DLD1 (cell line): ENCODE results near the gene THRB.

Source experiments
- in situ Hi-C: cut with HindIII; loops from 2 replicates; pipeline ENCODE4 v1.10.0; 2017; ENCODE audit warnings: low sequenced_read_pairs

Gene THRB

DNA sequence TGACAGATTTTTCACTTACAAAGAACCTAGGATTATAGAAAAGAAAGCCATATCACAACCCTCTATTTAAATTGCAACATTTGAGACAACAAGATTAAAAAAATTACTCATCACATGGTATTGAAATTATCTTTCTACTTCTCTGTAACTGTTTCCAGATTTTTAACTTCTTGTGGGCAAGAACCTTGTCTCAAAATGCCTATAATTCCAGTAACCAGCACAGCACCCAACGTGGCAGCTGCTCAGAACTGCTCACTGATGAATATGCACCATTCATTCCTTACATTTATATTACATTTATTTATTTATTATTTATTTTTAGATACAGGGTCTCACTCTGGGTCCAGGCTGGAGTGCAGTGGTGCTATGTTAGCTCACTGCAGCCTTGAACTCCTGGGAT lies 216.1 kb downstream of the THRB start:
- in situ Hi-C loops: no loop called here

GRCh38 chr3:24273491-24273890 lies 221.2 kb downstream of the THRB start:
- in situ Hi-C loops: no loop called here

- in situ Hi-C loops: no loop called here
Observed at GRCh38 chr3:24272875-24273274, 221.8 kb downstream of the THRB start.

DNA sequence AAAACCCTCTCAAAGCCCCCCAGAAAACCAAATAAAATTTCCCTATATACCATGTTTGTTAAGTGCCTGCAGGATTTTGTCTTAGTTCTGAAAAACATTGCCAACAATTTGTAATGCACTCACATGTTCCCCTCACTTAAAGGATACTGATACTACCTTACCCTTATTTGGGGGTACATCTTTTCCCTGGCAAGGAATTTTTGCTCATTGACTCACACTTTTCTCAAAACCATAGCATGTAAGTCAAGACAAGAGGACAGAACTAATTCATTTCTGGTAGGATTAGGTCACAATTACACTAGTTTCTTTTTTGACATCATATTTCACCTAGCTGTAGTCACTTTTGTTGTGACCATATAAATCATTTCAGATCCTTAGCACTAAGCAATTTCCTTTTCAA lies 222.2 kb downstream of the THRB start:
- in situ Hi-C loops: no loop called here

GRCh38 chr3:24271228-24271627 lies 223.4 kb downstream of the THRB start:
- in situ Hi-C loops: no loop called here

DNA sequence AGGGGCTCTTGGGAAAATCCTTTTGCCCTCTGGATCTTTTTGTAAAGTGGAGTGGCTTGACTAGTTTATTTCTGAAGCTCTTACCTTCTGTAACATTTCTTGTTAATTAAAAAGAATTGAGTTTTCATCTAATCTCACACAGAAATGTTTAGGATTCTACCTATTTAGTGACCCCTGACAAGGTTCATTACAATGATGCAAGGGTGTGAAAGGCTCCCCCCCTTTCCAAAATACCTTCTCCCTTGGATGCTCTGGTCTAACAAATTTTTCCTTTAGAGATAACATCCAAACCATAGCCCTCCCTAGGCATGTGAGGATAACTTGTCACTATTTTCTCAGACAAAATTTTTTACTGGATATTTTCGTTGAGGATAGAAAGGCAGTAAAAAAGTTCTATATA lies 223.9 kb downstream of the THRB start:
- in situ Hi-C loops: no loop called here

GRCh38 chr3:24270204-24270691 lies 224.4 kb downstream of the THRB start:
- in situ Hi-C loops: no loop called here

DNA sequence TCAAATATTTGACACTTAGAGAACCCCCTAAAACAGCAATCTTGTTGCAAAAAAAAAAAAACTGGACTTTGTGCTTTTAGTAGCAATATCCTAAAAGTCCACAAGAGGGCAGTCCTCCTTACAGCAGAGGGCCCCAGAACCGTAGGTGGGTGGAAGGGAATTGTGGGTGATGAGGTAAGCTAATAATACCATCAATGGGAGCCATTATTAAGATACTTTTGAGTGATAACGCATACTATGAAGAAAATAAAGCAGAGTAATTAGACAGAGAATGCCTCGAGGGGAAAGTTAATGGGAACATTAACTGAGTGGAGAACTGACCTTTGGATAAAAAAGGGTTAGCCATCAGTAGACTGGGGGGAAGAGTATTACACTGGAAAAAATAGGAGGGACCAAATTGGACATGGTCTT lies 229.9 kb downstream of the THRB start:
- in situ Hi-C loops: loop anchor here (5.0 kb wide), 1 partner anchor 358 kb away; no protein-coding TSS in a partner anchor

DNA sequence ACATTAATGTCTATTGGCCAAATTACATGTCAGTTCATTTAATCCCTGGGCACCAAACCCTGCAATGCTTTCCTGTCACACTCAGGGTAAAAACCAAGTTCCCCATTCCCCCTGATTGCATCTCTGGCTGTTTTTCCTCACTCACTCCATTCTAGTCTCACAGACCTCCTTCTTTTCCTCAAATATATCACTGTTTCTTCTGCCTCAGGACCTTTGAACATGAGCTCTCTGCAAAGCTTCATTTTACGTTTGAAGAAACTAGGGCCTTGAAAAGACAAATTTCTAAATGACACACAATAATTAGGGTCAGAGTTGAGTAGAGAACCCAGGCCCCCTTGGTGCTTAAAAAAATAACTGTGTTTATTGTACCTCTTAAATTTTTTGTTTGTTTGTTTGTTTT lies 230.6 kb downstream of the THRB start:
- in situ Hi-C loops: loop anchor here (5.0 kb wide), 1 partner anchor 358 kb away; no protein-coding TSS in a partner anchor

DNA sequence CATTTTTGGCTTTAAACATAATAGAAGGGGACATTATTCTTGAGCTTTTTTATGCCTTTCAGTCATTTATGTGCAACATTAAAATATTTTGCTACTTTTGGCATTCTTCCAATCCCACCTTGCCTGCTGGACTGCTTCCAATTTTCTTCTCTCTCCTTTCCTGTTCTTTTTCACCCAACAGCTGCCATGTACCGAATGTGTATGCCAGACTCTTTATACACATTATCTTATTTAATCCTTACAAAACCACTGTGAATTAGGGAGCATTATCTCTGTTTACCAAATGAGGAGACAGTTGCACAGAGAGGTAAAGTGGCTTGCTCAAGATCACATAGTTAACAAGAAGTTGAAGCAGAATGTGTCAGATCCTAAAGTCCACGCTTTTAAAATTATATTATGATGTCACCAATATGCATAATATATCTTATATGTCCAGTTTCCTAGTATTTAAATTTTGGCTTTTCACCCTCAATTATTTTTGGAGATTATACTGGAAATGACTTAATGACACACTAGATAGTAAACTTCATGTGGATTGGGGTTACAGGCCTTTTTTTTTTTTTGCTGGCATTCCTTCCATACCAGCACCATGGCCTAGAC lies 231.5 kb downstream of the THRB start:
- in situ Hi-C loops: loop anchor here (5.0 kb wide), 1 partner anchor 359 kb away; no protein-coding TSS in a partner anchor

DNA sequence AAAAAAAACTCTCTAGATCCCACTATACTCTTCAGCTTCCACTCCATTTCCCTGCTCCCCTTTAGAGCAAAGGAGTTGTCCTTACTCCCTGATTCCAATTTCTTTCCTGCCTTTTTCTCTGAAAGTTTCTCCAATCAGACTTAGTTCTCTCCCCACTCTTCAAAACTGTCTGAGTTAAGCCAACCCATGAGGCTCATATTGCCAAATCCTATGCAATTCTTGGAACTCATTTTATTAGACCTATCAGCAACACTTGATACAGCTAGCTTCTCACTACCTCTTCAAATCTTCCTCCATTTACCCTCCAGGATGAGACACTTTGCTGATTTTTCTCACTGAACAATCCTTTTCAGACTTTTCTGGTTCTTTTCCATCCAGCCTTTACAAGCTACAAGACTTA lies 233.1 kb downstream of the THRB start:
- in situ Hi-C loops: loop anchor here (5.0 kb wide), 1 partner anchor 361 kb away; no protein-coding TSS in a partner anchor

GRCh38 chr3:24259901-24260512 lies 234.6 kb downstream of the THRB start:
- in situ Hi-C loops: loop anchor here (5.0 kb wide), 1 partner anchor 362 kb away; no protein-coding TSS in a partner anchor

DNA sequence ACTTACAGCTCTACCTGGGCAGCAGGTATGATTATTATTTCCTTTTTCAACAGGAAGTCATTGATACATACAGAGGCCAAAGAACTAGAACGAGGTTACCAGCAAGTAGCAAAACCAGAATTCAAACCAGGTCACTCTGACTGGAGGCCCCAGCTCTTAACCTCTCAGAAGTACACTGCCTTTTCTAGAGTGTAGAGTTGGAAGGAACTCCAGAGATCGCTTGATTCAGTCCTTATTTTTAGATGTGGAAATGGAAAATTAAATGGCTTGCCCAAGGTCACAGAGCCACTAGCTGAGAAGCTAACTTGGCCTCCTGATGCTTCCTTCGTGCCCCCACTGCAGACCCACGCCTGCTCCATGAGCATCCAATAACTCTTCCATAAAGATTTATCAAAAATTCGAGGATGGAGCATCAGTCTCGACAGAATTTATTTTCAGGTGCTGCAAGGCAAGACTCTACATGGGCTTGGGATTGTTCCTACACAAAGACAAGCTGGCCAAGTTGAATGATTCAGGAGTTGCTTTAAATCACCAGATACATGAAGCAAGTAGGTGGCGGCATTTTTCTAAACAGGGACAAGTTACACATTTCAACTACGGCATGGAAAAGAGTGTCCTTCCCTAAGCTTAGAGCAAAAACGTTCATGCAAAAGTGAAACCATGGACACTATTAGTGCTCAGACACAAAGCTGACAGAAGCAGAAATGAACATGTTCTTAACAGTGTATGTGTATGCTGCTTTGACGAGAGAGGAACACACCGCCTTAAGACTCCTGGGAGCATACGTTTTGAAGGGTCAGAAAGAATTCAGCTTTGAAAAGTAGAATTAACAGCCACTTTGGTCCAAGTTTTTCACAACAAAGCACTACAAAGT lies 235.7 kb downstream of the THRB start:
- in situ Hi-C loops: no loop called here

- in situ Hi-C loops: no loop called here
Observed at GRCh38 chr3:24258260-24258659, 236.4 kb downstream of the THRB start.

DNA sequence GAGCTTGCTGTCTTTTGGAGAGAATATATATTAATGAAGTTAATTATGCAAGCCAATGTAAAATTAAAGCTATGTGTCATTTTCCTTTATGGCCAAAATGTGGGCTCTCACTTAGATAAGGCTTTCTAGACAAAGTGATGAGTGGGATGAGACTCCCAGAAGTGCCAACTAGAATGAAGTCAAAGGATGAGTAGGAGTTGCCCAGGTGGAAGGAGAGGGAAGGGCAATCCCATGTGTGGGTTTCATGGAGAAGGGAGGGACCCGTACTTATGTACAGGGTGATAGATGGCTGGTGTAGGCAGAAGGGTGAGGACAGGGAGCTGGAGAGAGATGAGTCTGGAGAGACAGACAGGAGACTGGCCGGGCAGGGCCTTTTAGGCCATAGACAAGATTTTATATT lies 239.2 kb downstream of the THRB start:
- in situ Hi-C loops: no loop called here

- in situ Hi-C loops: no loop called here
Observed at GRCh38 chr3:24254649-24255048, 240.0 kb downstream of the THRB start.

GRCh38 chr3:24253336-24253735 lies 241.3 kb downstream of the THRB start:
- in situ Hi-C loops: no loop called here

GRCh38 chr3:24249523-24249922 lies 245.1 kb downstream of the THRB start:
- in situ Hi-C loops: no loop called here

DNA sequence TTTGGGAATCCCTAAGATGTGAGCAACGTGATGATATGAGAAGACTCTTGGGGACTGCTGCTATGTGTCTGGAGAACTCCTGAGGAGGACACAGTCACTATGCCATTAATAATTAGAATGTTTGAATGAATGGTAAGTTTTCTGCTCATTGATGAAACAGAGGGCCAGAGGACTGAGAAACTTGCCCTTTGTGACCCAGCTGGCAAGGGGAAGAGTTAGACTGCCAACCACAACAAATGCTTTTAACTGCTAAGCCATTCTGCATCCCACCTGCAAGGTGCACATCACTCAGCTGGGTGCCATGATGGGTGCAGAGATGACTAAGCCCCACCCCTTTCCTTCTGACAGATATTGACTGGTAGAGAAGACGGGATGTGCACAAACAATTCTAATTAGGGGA lies 249.6 kb downstream of the THRB start:
- in situ Hi-C loops: no loop called here

DNA sequence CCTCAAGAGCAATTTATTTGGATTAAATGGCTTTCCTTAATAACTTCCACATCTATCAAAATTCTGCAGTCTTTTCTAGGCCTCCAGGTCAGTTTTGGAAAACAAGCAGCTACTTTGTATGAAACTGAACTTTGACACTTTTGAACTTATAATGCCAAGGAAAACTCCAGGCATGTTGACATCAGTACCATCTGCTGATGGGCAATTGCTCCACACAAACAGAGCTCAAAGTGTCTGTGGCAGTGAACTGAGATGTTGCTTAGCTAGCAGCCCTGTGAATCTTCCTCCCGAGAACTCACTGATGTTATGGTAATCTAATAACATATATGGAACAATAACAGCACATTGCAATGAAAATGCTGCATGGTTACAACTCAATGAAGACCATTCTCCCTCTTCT lies 250.2 kb downstream of the THRB start:
- in situ Hi-C loops: no loop called here

DNA sequence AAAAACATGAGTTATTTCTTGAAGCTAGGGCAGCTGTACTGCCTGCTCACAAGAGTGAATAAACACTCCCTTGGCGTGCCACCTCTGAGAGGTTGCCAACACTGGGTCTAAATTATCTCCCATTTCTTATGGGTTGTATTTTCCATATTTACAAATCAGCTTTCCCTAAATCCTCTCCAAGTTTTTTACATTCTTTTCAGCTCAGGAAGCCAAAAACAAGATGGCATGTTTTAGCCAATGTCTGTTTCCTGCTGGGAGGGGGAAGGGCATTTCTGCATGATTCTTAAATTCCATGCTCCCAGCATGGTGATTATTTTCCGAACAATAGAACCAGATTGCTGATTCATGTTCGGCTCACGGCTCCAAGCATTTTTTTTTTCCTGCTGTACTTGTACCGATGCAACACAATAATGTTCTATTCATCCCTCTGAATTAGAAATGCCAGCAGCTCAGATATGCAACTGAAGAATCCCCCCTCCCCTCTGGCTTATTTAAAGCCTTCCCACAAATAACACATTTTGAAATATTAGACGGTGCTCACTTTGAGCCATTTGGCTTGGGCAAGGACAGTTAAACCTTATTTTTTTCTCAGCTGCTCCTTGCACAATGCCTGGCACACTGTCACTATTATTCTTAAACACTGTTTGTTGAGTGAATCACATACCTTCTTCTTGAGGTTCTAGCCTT lies 252.5 kb downstream of the THRB start:
- in situ Hi-C loops: no loop called here
